Gastroesophageal sphincter (tissue), 3 donors: Measurements from ENCODE around the gene SUPT3H.

ENCODE experiments used
- EP300 ChIP-seq: sonication (generic); formaldehyde crosslinking; IDR thresholded peaks from one replicate; pipeline ENCODE4 v1.6.1; 2017; ENCODE audit warnings: antibody characterized with exemption, mild to moderate bottlenecking
- TF ChIP-seq, protein P1 (sequence below), 4 experiments: fragments of 200-600 bp in 2 of 4; fragments of 450-650 bp in 2 of 4; sonication (generic) in 1 of 4; IDR thresholded peaks; one replicate each; pipeline ENCODE4 v1.5.1; 2017 to 2019; ENCODE audit warnings: antibody characterized with exemption in 4 of 4, mild to moderate bottlenecking in 2 of 4, moderate library complexity in 2 of 4

DNA sequence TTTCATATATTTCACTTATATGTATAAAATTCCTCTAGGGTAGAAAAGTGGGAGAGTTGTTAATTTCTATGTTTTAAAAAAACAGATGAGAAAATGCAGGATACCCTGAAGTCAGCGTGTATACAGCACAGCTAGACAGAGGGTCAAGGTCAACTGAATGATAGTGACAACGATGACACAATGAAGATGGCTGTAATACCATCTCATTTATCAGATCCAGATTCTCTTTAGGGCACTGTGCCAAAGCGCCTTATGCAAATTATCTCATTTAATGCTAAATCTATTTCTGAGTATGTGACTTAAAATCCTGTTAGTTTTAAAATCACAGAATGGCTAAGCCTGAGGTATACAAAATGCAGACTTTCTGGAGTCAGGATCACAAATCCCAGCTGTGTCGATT lies 481.0 kb downstream of the SUPT3H start:
- TF ChIP-seq, protein P1, sequence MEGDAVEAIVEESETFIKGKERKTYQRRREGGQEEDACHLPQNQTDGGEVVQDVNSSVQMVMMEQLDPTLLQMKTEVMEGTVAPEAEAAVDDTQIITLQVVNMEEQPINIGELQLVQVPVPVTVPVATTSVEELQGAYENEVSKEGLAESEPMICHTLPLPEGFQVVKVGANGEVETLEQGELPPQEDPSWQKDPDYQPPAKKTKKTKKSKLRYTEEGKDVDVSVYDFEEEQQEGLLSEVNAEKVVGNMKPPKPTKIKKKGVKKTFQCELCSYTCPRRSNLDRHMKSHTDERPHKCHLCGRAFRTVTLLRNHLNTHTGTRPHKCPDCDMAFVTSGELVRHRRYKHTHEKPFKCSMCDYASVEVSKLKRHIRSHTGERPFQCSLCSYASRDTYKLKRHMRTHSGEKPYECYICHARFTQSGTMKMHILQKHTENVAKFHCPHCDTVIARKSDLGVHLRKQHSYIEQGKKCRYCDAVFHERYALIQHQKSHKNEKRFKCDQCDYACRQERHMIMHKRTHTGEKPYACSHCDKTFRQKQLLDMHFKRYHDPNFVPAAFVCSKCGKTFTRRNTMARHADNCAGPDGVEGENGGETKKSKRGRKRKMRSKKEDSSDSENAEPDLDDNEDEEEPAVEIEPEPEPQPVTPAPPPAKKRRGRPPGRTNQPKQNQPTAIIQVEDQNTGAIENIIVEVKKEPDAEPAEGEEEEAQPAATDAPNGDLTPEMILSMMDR (IDR thresholded peaks at IDR 0.05), result no peak
- TF ChIP-seq EP300, result no peak
